ENCODE data around the gene BTNL2. TPM values are rescaled to one million over a fixed set of nuclear protein-coding genes. Genes with fewer than 3 reads are reported as not detected.

The BTNL2 gene
- polyA plus RNA-seq, 1 donor (not counting 4 experiments of a cell fraction or from before 2014, with no cell fraction given), result not detected

- Histone ChIP-seq H3K27ac (ENCODE audit: control insufficient read depth, insufficient read depth, low read length) (no peak overlapping the region), H3K9ac (ENCODE audit: control insufficient read depth, extremely low read depth, insufficient read depth, low read length) (no peak overlapping the region), H3K9me1 (ENCODE audit: control insufficient read depth, extremely low read depth, insufficient read depth, low read length) (no peaks in the 10 kb centered on the region), H2AFZ (ENCODE audit: control insufficient read depth, low read length) (no peak overlapping the region), H4K20me1 (ENCODE audit: control insufficient read depth, extremely low read depth, insufficient read depth, low read length) (no peaks in the 10 kb centered on the region), H3K4me1 (ENCODE audit: control insufficient read depth, extremely low read depth, insufficient read depth, low read length) (peaks cover 13% of the 10 kb centered on the region), H3K27me3 (ENCODE audit: control insufficient read depth, extremely low read depth, insufficient read depth, low read length) (no peaks in the 10 kb centered on the region), H3K9me3 (ENCODE audit: control insufficient read depth, low read depth, low read length) (no peaks in the 10 kb centered on the region), H3K79me2 (ENCODE audit: control insufficient read depth, insufficient read depth, low read length) (no peaks in the 10 kb centered on the region), H3K36me3 (ENCODE audit: control insufficient read depth in 2 of 2, extremely low read depth in 1 of 2, insufficient read depth in 2 of 2, low read length in 2 of 2) (no peaks in the 10 kb centered on the region), H3K4me3 (ENCODE audit: control insufficient read depth in 2 of 3, extremely low read depth in 1 of 3, insufficient read depth in 2 of 3, low read depth in 1 of 3, low read length in 3 of 3) (no peak overlapping the region), H3K4me2 (ENCODE audit: control insufficient read depth, extremely low read depth, insufficient read depth, low read depth, low read length) (no peak overlapping the region)
- FAIRE-seq, result no peak
- dilution Hi-C loops (cut with MboI; ENCODE audit: extremely low pct_ligation_motif_present, low sequenced_read_pairs), result no loop called here
- no peak for TF ChIP-seq EZH2 (IDR thresholded peaks at IDR 0.05; ENCODE audit: low read length)
- TF ChIP-seq CTCF (optimal IDR thresholded peaks at IDR 0.05 in 1 of 3, IDR thresholded peaks at IDR 0.05 in 1 of 3, conservative IDR thresholded peaks at IDR 0.05 in 1 of 3; ENCODE audit: extremely low read depth in 1 of 3, insufficient read depth in 2 of 3, low read length in 3 of 3), result no peak
- DNase-seq (ENCODE audit: low read depth, low spot score), result no peak
Measured at GRCh38 chr6:32426338-32426737, 19.4 kb upstream of the BTNL2 start.

DNA sequence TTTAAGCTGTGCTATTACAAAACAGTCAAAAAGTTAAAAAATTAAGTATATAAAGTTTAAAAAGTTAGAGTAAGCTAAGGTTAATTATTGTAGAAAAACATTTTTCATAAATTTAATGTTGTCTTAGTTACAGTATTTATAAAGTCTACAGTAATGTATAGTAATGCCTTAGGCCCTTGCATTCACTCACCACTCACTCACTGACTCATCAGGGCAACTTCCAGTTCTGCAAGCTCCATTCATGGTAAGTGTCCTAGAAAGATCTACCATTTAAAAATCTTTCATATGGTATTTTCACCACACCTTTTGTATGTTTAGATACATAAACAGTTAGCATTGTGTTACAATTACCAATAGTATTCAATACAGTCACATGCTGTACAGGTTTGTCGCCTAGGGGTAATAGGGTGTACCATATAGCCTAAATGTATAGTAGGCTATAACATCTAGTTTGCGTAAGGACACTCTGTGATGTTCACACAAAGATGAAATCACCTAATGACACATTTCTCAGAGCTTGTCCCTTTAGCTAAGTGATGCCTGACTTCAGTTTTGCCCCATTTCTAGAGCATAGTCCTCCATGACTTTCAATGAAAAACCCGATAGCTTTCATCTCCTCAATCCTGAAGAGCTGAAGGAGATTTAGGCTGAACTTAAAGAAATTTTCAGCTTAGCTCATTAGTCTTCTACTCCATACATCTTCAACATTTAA is 17.8 kb upstream of the BTNL2 start:
- no peak overlapping the region for H2AFZ ChIP-seq (ENCODE audit: control insufficient read depth, low read length)
- DNase-seq (ENCODE audit: low read depth, low spot score) (no peak), FAIRE-seq (peak; percentile 69)
- H3K27ac ChIP-seq (ENCODE audit: control insufficient read depth, insufficient read depth, low read length), result peak overlapping the region; percentile 19
- no peak overlapping the region for H3K4me2 ChIP-seq (ENCODE audit: control insufficient read depth, extremely low read depth, insufficient read depth, low read depth, low read length)
- no peaks in the 10 kb centered on the region for H3K9me3 ChIP-seq (ENCODE audit: control insufficient read depth, low read depth, low read length)
- H3K4me1 ChIP-seq (ENCODE audit: control insufficient read depth, extremely low read depth, insufficient read depth, low read length), result peaks cover 13% of the 10 kb centered on the region
- H3K79me2 ChIP-seq (ENCODE audit: control insufficient read depth, insufficient read depth, low read length), result no peaks in the 10 kb centered on the region
- H3K27me3 ChIP-seq (ENCODE audit: control insufficient read depth, extremely low read depth, insufficient read depth, low read length), result peaks cover 5% of the 10 kb centered on the region
- dilution Hi-C loops (cut with MboI; ENCODE audit: extremely low pct_ligation_motif_present, low sequenced_read_pairs), result no loop called here
- no peaks in the 10 kb centered on the region for H3K9me1 ChIP-seq (ENCODE audit: control insufficient read depth, extremely low read depth, insufficient read depth, low read length)
- no peak overlapping the region for H3K4me3 ChIP-seq (ENCODE audit: control insufficient read depth in 2 of 3, extremely low read depth in 1 of 3, insufficient read depth in 2 of 3, low read depth in 1 of 3, low read length in 3 of 3)
- H4K20me1 ChIP-seq (ENCODE audit: control insufficient read depth, extremely low read depth, insufficient read depth, low read length), result no peaks in the 10 kb centered on the region
- TF ChIP-seq EZH2 (IDR thresholded peaks at IDR 0.05; ENCODE audit: low read length), result no peak
- TF ChIP-seq CTCF (optimal IDR thresholded peaks at IDR 0.05 in 1 of 3, IDR thresholded peaks at IDR 0.05 in 1 of 3, conservative IDR thresholded peaks at IDR 0.05 in 1 of 3; ENCODE audit: extremely low read depth in 1 of 3, insufficient read depth in 2 of 3, low read length in 3 of 3), result no peak
- no peaks in the 10 kb centered on the region for H3K36me3 ChIP-seq (ENCODE audit: control insufficient read depth in 2 of 2, extremely low read depth in 1 of 2, insufficient read depth in 2 of 2, low read length in 2 of 2)
- no peak overlapping the region for H3K9ac ChIP-seq (ENCODE audit: control insufficient read depth, extremely low read depth, insufficient read depth, low read length)

Data from keratinocyte (primary cell).